Measurements from ENCODE around the gene PTCD2. TPM values are rescaled to one million over a fixed set of nuclear protein-coding genes. Genes with fewer than 3 reads are reported as not detected.

PTCD2 gene
- total and polyA plus RNA-seq, 2 of the 8 experiments (the other 6 are each of a cell fraction or from before 2014, with no cell fraction given), result 7.3 to 15.4 TPM

- H3K14ac ChIP-seq (ENCODE audit: insufficient read length), result no peak overlapping the region
- H3K79me1 ChIP-seq (ENCODE audit: low read depth, low read length), result no peaks in the 10 kb centered on the region
- no peak overlapping the region for H3K9ac ChIP-seq (replicated peaks in 1 of 4; ENCODE audit: extremely low read depth in 1 of 4, low read depth in 3 of 4, low read length in 3 of 4)
- no peaks in the 10 kb centered on the region for H3K23me2 ChIP-seq (ENCODE audit: low read depth, low read length)
- TF ChIP-seq CTCF (IDR thresholded peaks at IDR 0.05; ENCODE audit: control extremely low read depth in 1 of 3, insufficient read depth in 1 of 3, low read depth in 1 of 3, low read length in 3 of 3), result peak; percentile 53 to 66 (median 62)
- TF ChIP-seq BCL11A (IDR thresholded peaks at IDR 0.05; ENCODE audit: low read depth in 2 of 2, low read length in 2 of 2), result no peak
- TF ChIP-seq RAD21 (IDR thresholded peaks at IDR 0.05 in 1 of 2, conservative IDR thresholded peaks at IDR 0.05 in 1 of 2; ENCODE audit: low read depth in 2 of 2, low read length in 2 of 2), result peak; percentile 55 to 64
- H3K18ac ChIP-seq (ENCODE audit: extremely low read depth, low read length), result no peak overlapping the region
- H3K27ac ChIP-seq (ENCODE audit: low read depth, low read length), result no peak overlapping the region
- H2BK12ac ChIP-seq (ENCODE audit: low read depth, low read length), result no peak overlapping the region
- no peak overlapping the region for H2BK15ac ChIP-seq (ENCODE audit: low read length)
- H3K79me2 ChIP-seq (ENCODE audit: control insufficient read depth in 1 of 2, insufficient read depth in 2 of 2, low read length in 2 of 2), result no peaks in the 10 kb centered on the region
- ChIA-PET CTCF (ENCODE audit: partially characterized antibody) (interaction anchor here (0.7 to 6.4 kb wide), 36 partner anchors 10 to 632 kb away, joined by 3 to 68 read pairs (median 4); no protein-coding TSS in a partner anchor), POLR2A (ENCODE audit: partially characterized antibody) (interaction anchor here (1.6 kb wide), 1 partner anchor 40 kb away, joined by 3 read pairs; no protein-coding TSS in a partner anchor)
- H4K20me1 ChIP-seq (replicated peaks in 1 of 2; ENCODE audit: control insufficient read depth in 1 of 2, insufficient read depth in 2 of 2, low read length in 2 of 2), result no peaks in the 10 kb centered on the region
- no peak overlapping the region for H2BK20ac ChIP-seq (ENCODE audit: low read length)
- H4K8ac ChIP-seq (ENCODE audit: extremely low read depth, insufficient read depth, low read length), result no peak overlapping the region
- no peak overlapping the region for H3K56ac ChIP-seq (replicated peaks; ENCODE audit: insufficient read length, low read depth, low read length)
- H3K4ac ChIP-seq (replicated peaks; ENCODE audit: insufficient read length, low read depth, low read length), result no peak overlapping the region
- H3K9me3 ChIP-seq (ENCODE audit: insufficient read depth in 2 of 2, low read depth in 1 of 2, low read length in 1 of 2), result peaks cover 0 to 5% of the 10 kb centered on the region in 2 experiments; a peak in 1 of 4 replicates
- no peak overlapping the region for H2AK5ac ChIP-seq (ENCODE audit: low read depth, low read length)
- 0 out of 7 replicates have a peak, but pooled peaks cover 0 to 2% (median 0%) of the 10 kb centered on the region in 4 experiments for H3K4me1 ChIP-seq (replicated peaks in 1 of 4; ENCODE audit: control insufficient read depth in 3 of 4, insufficient read depth in 4 of 4, low read length in 3 of 4)
- no peak overlapping the region for H4K91ac ChIP-seq (replicated peaks; ENCODE audit: insufficient read length, low read length)
- no peak overlapping the region for H4K5ac ChIP-seq (ENCODE audit: insufficient read length, low read depth, low read length)
- DNase-seq (ENCODE audit: low read depth in 1 of 2, low spot score in 2 of 2) (peak in 1 of 2 experiments; percentile 62), FAIRE-seq (peak; percentile 71)
- H2BK5ac ChIP-seq (ENCODE audit: low read depth, low read length), result no peak overlapping the region
- 55% methylated on average over 4 of the region's 4 CpGs; no CpG with 5 or more reads in 1 of the 2 experiments for WGBS, 2 experiments (ENCODE audit: extremely low coverage in 1 of 2, insufficient coverage in 1 of 2, insufficient read length in 1 of 2, insufficient replicate concordance in 2 of 2, low coverage in 1 of 2, low lambda C conversion rate in 2 of 2, missing lambda C conversion rate in 1 of 2)
- no peak overlapping the region for H2BK120ac ChIP-seq (replicated peaks; ENCODE audit: low read depth, low read length)
- no peak overlapping the region for H3K23ac ChIP-seq (ENCODE audit: insufficient read length)
- no peak overlapping the region for H3K4me2 ChIP-seq (ENCODE audit: insufficient read depth in 1 of 2, low read depth in 2 of 2, low read length in 2 of 2)
- no peak overlapping the region for H2AFZ ChIP-seq (ENCODE audit: low read length)
- H3K27me3 ChIP-seq (replicated peaks in 1 of 4; ENCODE audit: control insufficient read depth in 3 of 4, extremely low read depth in 1 of 4, insufficient read depth in 3 of 4, low read length in 3 of 4), result no peaks in the 10 kb centered on the region
- H3K36me3 ChIP-seq (ENCODE audit: control insufficient read depth in 2 of 4, insufficient read depth in 4 of 4, low read length in 3 of 4), result no peaks in the 10 kb centered on the region
- H3K4me3 ChIP-seq (ENCODE audit: extremely low read depth in 1 of 4, insufficient read depth in 2 of 4, low read depth in 3 of 4, low read length in 4 of 4), result no peak overlapping the region
Observed at GRCh38 chr5:72402959-72403628, 82.9 kb downstream of the PTCD2 start.

Measured in H1 (cell line).